GM21528 (cell line): ENCODE measurements around the gene ADAMTS12.

ENCODE experiments used
- ATAC-seq: cut with Tn5 transposase; IDR thresholded peaks from one replicate; pipeline ENCODE4 v1.9.1; 2021; ENCODE audit warnings: mild to moderate bottlenecking, moderate library complexity; ENCODE audit not compliant: unreplicated experiment, low FRiP score

Gene ADAMTS12

DNA sequence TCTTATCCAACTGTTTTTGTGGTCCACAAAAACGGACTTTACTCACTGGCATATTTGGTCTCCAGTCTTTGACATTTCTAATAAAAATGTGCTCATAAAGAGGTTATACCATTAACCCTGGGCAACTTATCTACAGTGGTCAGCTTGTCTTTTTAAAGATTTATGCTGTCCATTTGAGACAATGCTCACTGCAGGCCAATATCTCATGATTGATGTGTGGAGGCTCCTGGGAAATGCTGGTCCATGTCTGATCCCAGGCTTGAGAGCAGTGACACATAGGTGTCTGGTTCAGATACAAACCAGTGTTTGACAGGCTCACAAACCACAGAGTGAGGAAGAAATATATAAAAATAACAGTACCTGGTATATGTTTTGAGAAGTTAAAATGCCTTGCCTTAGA is 270.3 kb downstream of the ADAMTS12 start:
- no peak for ATAC-seq

DNA sequence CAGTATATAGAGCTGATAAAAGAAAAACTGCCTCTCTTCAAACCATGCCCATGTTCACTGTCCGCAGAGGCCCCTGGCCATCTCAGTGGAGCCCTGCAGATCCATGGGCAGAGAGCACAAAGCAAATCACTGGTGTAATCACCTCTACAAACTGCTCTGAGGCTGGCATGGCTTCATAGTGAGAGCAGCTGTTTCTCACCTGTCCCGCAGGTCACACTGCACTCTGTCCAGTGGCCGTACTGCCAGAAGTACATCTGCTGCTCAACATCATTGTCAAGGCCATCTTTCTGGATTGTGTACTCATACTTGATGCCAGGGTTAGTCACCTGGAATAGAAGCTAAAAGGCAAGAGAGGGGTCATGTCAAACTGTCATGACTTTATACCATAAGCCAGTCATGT is 277.8 kb downstream of the ADAMTS12 start:
- no peak for ATAC-seq

DNA sequence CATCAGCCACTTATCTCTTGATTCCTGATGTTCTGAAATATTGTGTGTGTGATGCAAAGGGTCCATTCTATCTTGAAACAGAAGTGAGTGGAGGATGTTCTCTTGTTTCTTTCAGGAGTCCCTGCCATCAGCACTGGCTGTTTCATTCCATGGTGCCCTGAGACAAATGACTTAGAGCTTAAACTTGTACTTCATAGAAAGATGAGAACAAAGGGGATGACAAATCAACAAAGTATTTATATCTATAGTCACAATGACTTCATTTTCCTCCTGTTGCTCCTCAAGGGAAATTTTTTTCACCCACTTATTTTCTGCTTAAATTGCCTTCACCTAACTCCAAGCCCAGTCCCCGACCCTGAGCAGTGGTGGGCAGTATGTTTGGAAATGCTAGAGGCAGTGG is 279.4 kb downstream of the ADAMTS12 start:
- no peak for ATAC-seq

DNA sequence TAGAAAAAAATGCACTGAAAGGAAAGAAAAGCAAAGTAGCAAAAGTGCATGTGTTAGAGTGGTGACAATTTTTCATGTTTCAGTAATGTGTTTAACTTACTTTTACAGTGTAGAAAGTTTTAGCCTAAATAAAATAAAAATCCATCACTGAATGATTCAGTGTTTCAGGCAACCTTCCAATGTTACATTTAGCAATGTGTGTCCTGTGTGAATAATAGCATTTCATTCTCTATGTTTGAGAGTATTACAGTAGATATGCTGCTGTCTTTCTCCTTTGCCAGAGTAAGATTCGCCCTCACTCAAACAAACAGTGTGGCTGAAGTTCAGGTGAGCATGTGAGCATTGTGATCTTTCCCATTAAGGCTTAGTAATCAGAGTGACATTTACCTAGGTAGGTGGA is 279.9 kb downstream of the ADAMTS12 start:
- ATAC-seq: no peak

DNA sequence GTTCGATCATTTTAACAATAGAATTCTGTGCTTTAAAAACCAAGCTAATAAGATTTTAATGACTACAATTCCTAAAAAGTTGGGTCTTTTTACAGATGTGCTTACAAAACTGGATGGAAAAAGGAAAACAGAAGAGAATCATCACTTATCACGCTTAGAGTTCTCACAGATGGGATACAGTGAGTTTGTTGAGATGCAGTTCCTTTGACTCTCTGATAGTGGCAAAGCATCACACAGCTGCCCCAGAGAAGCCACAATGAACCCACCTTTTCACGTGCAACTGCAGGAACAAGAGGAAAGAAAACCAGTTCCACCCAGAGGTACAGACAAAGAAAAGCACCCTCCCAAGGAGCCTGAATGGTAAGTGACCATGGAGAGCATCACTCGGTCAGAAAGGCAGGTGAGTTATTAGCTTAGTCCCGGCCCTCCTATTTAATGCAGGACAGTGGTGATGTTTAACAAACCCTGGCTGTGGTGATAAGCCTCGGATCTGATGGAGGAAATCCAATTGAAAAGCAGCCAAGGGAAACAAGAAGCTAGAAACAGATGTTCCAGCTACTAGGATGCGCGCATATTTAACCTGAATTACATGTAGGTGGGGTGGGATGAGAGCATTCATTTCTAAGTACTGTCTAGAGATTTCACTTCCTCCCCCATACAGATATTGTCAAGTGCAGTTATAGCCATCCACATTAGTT is 283.3 kb downstream of the ADAMTS12 start:
- no peak for ATAC-seq

DNA sequence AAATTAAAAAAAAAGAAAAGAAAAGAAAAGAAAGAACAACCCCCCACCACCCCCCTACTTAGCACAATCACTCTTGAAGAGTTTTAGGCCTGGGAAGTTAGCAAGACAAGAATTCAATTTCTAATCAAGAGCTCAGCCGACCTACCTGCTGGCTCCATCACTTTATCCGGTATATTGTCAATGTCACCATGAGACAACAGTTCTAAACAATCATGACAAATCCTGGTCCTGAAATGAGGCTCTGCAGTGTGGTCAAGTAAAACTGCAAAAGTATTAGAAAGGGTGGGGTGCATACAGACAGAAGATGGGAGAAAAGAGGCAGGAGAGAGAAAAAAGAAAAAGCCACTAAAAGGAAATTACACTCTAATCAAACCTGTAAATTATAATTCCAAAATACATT is 287.3 kb downstream of the ADAMTS12 start:
- ATAC-seq: no peak

DNA sequence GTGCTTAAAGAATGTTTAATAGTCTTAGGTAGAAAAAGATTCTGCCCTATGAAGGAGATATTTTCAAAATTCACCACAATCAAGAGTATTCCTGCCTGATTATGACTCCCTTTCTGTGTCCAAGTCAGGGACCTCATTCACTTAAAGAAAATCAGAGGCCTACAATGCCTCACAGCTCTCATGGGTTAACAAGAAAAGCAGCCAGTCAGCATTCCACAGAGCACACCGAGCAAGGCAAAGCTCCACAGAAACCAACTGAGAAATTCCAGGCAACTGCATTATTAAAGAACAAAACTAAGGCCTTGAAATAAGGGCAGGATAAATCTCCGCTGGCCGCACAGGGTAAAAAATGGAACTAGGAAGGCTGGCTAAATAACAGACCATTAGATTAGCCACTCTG is 289.9 kb downstream of the ADAMTS12 start:
- ATAC-seq: no peak

DNA sequence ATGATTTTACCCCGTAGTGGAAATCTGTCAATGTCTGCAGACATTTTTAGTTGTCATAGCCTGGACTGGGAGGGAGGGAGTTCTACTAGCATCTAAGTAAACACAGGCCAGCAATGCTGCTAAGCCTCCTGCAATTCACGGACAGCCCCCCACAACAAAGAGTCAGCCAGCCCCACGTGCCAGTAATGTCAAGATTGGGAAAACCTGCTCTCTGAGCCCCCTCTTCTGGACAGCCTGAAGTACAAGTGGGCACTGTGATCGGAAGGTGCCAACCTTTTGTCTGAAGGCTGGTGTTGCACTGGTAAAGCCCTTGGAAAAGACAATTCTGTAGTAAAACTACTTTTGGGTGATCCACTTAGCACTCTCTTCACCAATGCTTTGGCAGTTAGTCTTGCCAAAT is 296.5 kb downstream of the ADAMTS12 start:
- no peak for ATAC-seq

DNA sequence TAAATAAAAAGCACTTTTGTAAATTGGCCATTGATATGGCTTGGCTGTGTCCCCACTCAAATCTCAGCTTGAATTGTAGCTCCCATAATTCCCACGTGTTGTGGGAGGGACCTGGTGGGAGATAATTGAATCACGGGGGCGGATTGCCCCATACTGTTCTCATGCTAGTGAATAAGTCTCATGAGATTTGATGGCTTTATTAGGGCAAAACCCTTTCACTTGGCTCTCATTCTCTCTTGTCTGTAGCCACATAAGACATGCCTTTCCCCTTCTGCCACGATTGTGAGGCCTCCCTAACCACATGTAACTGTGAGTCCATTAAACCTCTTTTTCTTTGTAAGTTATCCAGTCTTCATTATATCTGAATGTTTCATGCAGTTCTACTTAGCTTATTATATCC is 297.8 kb downstream of the ADAMTS12 start:
- no peak for ATAC-seq

DNA sequence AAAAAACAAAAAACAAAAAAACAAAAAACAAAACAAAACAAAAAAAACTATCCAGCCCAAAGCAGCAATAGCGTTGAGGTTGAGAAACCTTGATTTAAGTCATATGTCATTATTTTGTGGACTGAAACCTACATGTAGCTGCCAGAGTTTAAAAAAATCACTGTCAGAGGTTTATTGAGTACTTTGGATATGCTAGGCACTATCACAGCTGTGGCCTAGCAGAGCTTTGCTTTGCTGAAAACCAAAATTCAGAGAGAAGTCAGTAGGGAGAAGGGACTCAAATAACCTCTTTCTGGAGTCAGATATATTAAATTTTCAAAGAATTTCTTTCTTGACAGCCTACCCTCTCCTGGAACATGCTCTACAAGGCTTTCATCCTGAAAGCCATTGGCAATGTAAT is 299.5 kb downstream of the ADAMTS12 start:
- ATAC-seq: no peak

DNA sequence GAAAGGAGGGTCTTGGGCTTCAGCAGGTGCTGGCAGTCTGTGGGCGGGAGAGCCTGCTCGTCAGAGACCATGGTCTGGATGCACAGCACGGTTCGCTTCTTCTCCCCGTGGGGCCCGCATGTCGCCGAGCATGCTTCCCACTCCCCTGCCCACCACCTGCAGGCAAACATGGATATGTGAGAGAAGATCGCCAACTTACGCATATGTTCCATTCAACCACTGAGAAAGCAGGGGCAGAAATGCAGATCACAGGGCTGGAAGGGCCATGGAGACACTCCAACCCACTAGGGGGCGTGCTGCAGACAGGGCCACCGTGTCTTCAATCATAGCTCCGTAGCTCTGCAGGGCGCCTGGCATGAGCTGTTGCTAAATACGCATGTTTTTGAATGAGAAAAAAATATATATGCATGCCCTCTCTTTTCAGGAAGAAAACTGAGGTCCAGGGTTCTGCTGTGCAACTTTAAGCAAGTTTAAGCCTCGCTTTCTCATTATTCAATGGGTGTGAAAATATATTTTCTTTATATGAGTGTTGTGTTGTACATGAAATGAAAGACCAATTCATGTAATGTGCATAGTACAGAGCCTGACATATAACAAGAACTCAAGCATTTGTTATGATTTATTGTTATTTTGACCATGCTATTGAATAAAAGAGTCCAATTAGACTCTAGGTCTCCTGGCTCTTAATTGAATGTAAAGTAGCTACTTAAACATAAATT is 303.0 kb downstream of the ADAMTS12 start:
- no peak for ATAC-seq

DNA sequence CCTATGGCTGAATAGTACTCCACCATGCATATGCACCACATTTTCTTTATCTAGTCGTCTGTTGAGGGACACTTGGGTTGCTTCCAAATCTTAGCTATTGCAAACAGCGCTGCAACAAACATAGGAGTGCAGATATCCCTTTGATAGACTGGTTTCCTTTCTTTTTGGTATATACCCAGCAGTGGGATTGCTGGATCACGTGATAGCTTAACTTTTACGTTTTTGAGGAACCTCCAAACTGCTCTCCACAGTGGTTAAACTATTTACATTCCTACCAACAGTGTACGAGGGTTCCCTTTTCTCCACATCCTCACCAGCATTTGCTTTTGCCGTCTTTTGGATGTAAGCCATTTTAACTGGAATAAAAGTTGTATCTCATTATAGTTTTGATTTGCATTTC is 308.5 kb downstream of the ADAMTS12 start:
- ATAC-seq: no peak

DNA sequence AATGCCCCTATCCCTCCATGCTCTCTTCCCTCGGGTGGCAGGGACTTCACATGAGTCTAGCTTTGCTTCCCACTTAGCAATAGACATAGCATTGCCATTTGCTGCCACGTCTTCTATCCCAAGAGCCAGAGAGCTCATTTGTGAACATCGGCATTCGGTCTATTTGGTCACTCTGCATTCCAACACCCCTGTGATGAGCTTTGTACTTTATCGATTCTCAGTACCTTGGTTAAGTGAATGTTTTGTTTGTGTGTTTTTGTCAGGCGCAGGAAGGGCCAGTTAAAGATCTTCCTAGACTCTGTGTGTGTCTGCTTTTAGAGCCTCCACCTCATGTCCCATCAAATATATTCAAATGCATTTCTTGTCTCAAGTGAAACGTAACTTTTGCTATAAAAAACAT is 309.4 kb downstream of the ADAMTS12 start:
- no peak for ATAC-seq

DNA sequence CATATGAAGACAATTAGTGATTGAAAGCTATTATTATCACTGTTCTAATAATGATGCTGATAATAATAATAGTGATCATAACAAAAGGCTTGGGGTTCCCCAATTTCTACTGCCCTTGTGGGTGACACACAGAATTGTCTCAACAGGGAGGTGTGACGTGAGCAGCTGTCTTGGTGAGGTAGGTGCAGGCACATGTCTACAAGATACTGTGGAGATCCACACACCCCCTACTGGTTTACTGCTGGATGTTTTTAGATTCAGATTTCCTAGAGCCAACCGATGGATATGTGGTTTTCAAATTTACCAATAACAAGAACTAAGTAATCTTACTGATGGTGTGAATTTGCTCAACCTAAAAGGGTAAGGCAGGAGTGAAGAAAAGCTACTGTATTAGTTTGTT is 312.0 kb downstream of the ADAMTS12 start:
- ATAC-seq: no peak

DNA sequence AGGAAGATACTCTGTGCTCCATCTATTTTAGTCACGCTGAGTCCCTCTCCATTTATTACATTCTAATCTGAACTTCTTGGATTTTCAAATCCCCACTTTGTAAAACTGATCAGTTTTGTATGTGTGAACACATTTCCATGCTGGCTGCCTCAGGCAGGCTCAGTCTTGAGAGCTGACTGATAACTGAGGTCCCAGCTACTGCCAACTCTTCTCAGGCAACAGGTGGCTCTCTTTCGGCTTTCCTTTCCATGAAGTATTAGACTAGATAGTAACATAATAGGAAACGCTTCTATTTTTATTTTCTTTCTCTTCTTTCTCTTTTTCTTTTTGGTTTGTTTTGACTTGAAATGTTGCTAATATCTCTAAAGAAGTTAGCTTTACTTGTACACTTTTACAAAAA is 312.6 kb downstream of the ADAMTS12 start:
- no peak for ATAC-seq

DNA sequence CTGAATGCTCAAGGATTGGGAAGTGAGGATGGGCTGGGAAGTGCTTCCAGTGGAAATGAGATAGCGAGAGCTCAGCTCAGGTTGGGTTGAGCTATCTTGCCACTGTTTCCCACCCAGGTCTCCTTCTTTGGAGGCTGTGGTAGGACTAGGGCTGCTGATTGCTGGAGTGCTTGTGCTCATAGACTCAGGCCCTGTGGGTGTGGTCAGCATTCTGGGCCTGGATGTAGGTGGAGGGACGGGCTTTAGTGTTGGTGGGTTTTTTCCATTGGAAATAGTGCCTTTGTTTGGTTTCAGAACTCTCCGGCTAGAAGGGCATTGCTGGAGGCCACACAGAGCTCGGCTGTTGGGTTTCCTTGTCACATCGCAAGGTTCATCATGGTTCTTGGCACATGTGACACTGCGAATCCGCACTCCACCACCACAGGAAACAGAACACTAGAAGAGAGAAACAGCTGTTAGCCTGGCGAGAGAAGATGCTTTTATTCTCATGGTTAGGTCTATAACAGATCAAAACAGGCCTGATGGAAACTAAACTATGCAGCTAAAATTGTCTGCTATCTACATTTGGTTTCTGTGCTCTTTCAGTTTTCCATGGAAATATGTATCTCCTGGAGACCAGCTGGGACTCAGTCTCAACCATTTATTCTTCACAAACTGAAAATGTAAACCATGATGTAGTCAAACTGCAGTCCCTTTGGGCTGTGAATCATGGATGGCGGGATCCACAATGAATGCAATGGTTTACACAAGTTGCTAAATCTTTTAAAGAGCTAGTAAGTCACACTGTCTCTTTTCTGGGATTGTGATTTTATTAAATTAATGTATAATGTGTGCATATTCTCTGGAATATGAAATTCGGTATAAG is 314.8 kb downstream of the ADAMTS12 start:
- ATAC-seq: no peak

DNA sequence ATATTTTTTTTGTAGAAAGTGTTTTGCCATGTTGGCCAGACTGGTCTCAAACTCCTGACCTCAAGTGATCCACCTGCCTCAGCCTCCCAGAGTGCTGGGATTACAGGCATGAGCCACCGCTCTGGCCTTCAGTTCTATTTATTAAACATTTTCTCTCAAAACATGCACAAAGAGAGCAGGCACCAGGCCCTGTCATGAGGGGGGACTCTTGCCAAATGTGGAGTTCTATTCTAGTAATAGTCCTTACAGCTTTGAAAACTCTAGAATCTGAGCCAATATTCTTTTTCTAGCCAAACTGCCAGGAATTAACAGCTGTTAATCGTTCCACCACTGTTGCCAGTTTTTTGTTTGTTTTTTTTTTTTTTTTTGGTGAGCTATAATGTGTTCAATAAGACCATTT is 326.5 kb downstream of the ADAMTS12 start:
- no peak for ATAC-seq

DNA sequence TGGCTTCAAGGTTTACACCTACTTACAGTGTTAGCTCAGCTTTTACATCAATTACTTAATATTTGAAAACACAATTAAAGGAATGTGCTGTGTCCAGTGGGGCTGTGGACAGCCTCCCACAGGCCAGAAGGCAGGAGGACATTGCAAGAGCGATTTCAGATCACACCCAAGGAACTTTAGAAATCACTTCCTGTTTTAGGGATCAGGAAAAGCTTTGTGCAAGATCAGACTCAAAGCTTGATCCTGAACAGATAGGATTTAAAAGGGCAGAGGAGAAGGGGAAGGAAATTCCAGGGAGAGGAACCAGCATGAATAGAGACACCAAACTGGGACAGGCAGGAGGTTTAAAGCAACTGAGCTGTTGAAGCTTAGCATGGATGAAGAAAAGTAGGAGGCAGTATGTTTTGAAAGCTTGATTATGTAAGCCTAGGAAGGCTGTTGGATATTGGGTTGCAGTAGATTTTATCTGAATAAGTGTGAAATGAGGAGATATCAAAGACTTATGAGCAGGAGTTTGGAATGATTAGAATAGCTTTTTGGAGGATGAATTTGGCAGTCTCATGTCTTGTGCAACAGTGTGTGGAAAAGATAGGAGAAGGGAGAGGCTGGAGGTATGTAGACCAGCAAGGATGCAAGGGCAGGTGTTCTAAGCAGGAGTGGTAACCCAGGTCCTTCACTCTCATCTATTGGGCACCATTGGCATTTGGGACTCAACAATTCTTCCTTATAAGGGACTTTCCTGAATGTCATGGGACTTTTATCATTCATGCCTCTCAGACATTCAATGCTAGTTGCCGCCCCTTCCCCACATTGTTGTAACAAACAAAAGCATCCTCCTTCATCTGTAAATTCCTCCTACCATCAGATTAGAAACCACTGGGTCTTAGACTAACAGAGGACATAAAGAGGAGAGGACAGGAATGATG is 327.5 kb downstream of the ADAMTS12 start:
- no peak for ATAC-seq

DNA sequence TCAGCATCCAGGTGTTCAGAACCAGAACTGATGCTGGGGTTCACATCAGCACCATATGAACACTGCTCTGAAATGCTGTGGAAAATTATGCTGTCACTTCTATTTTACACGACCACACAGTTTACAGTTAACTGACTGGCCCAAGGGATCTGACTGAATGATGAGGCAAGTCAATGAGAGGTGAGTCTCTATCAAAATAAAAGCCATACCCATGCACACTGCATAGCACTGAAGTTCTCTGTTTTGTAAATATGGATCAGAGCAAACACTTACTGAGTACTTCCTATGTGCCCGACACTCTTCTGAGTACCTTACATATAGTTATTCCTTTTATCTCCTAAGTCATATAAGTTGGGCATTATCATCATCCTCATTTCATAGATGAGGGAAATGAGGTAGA is 328.3 kb downstream of the ADAMTS12 start:
- ATAC-seq: no peak

DNA sequence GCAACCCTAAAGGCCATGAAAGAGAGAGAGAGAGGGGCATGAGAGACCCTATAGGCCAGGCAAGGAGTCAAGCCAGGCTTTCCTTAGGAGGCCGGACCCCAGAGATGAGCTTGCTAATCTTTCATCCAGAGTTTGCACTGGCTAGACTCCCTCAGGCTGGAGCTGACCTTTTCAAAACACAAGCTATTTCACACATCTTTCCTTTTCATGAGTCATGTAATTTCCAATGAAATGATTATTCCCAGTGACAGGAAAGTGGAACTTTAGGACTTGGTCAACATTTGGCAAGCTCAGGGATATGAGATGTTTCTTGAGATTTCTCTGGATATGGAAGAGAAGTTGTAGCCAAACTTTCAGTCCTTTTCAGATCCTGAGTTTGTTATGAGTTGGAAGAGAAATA is 333.3 kb downstream of the ADAMTS12 start:
- ATAC-seq: no peak
